PC-3 (cell line): Measurements from ENCODE around the gene SH3BGRL3. TPM values are rescaled to one million over a fixed set of nuclear protein-coding genes. Genes with fewer than 3 reads are reported as not detected.

Source experiments
- ATAC-seq: fragments of 200-7000 bp; cut with Tn5 transposase; 2 replicates; pipeline ENCODE4 v1.9.1; 2020; ENCODE audit warnings: mild to moderate bottlenecking, moderate library complexity
- BruUV-seq: library from RNA; stranded (reverse); fragments of 400-500 nt; replicated peaks from 2 replicates; lab custom pipeline; 2021; lab: Mats Ljungman, UMichigan
- CTCF ChIA-PET: fragments of 300-600 bp; sonication (Branson Sonifier 250); formaldehyde crosslinking; loops from one replicate; lab custom pipeline; 2022; ENCODE audit warnings: antibody characterized with exemption; lab: Charles Lee
- POLR2A ChIA-PET: fragments of 300-600 bp; sonication (Branson Sonifier 250); formaldehyde crosslinking; loops from one replicate; lab custom pipeline; 2022; ENCODE audit warnings: antibody characterized with exemption; ENCODE audit not compliant: unreplicated experiment; lab: Charles Lee
- DNase-seq: peaks from one replicate; pipeline ENCODE4 v3.0.0-alpha.2; 2015
- H2AFZ ChIP-seq: fragments of 300-600 bp; sonication (generic); 2 replicates; pipeline ENCODE4 v1.6.0; 2016; ENCODE audit warnings: antibody characterized with exemption, low read length
- H3F3A ChIP-seq: fragments of 300-600 bp; sonication (generic); one replicate; pipeline ENCODE4 v1.6.0; 2017; ENCODE audit warnings: antibody characterized with exemption, low read length, control low read depth, mild to moderate bottlenecking; ENCODE audit not compliant: unreplicated experiment
- H3K27ac ChIP-seq: fragments of 300-600 bp; sonication (generic); 2 replicates; pipeline ENCODE4 v1.5.1; 2016; ENCODE audit warnings: mild to moderate bottlenecking, low read length
- H3K27me3 ChIP-seq: fragments of 300-600 bp; sonication (generic); 2 replicates; pipeline ENCODE4 v1.6.1; 2016; ENCODE audit warnings: low read length, mixed read lengths
- H3K36me3 ChIP-seq: fragments of 300-600 bp; sonication (generic); 2 replicates; pipeline ENCODE4 v1.6.1; 2016; ENCODE audit warnings: low read depth, mixed run types, low read length, mixed read lengths
- H3K4me1 ChIP-seq: fragments of 300-600 bp; sonication (generic); 2 replicates; pipeline ENCODE4 v1.5.1; 2016; ENCODE audit warnings: low read length; ENCODE audit not compliant: insufficient read depth
- H3K4me2 ChIP-seq: fragments of 300-600 bp; sonication (generic); 2 replicates; pipeline ENCODE4 v1.6.0; 2016; ENCODE audit warnings: low read length
- H3K4me3 ChIP-seq: fragments of 300-600 bp; sonication (generic); 2 replicates; pipeline ENCODE4 v1.5.1; 2016; ENCODE audit warnings: mild to moderate bottlenecking, low read length, mixed read lengths
- H3K79me2 ChIP-seq: fragments of 300-600 bp; sonication (generic); 2 replicates; pipeline ENCODE4 v1.6.1; 2017; ENCODE audit warnings: low read length, mixed read lengths
- H3K9ac ChIP-seq: fragments of 300-600 bp; sonication (generic); 2 replicates; pipeline ENCODE4 v1.6.0; 2016; ENCODE audit warnings: mild to moderate bottlenecking, low read length
- H3K9me2 ChIP-seq: fragments of 300-600 bp; sonication (generic); replicated peaks from 2 replicates; pipeline ENCODE4 v1.6.1; 2016; ENCODE audit warnings: mixed run types, low read length, mixed read lengths
- H3K9me3 ChIP-seq: fragments of 300-600 bp; sonication (generic); 2 replicates; pipeline ENCODE4 v1.6.1; 2016; ENCODE audit warnings: low read length, mixed read lengths
- H4K20me1 ChIP-seq: fragments of 300-600 bp; sonication (generic); 2 replicates; pipeline ENCODE4 v1.6.1; 2016; ENCODE audit warnings: low read length, mixed read lengths
- CTCF ChIP-seq: fragments of 300-600 bp; sonication (generic); conservative IDR thresholded peaks from 2 replicates; pipeline ENCODE4 v1.5.1; 2017; ENCODE audit warnings: antibody characterized with exemption, low read depth, mild to moderate bottlenecking, low read length
- EZH2 ChIP-seq: fragments of 300-600 bp; sonication (generic); IDR thresholded peaks from one replicate; pipeline ENCODE4 v1.6.1; 2017; ENCODE audit warnings: antibody characterized with exemption, mild to moderate bottlenecking, low read length; ENCODE audit not compliant: unreplicated experiment
- EZH2phosphoT487 ChIP-seq: fragments of 300-600 bp; sonication (generic); IDR thresholded peaks from 2 replicates; pipeline ENCODE4 v1.6.1; 2018; ENCODE audit warnings: mild to moderate bottlenecking, antibody characterized with exemption, low read length, borderline replicate concordance
- intact Hi-C: fragments of 100-400 bp; cut with micrococcal nuclease; formaldehyde crosslinking; loops from 2 replicates; pipeline ENCODE4 v1.9.0; 2023
- total RNA-seq: library from RNA; depleted of rRNA; stranded (reverse); fragments of >200 nt; gene quantifications from 2 replicates; pipeline ENCODE4 v1.2.3, GENCODE V29; 2014

The SH3BGRL3 gene
- total RNA-seq, 1 experiment from 2014 or later: 181 TPM

GRCh38 chr1:26287033-26287711 is 7.3 kb downstream of the SH3BGRL3 start:
- no peaks in the 10 kb centered on the region for H3K9me2 ChIP-seq
- H3K27me3 ChIP-seq: no peaks in the 10 kb centered on the region
- no peak overlapping the region for H3K4me2 ChIP-seq
- BruUV-seq: no TSS peak
- no peaks in the 10 kb centered on the region for H3K9me3 ChIP-seq
- ATAC-seq (no peak), DNase-seq (no peak)
- no peaks in the 10 kb centered on the region for H4K20me1 ChIP-seq
- no peak for TF ChIP-seq EZH2phosphoT487
- no peak for TF ChIP-seq EZH2
- no peak for TF ChIP-seq CTCF
- ChIA-PET POLR2A (no interaction called here), CTCF (no interaction called here)
- H3K27ac ChIP-seq: no peak overlapping the region
- no peak overlapping the region for H3K4me3 ChIP-seq
- H3K36me3 ChIP-seq: no peaks in the 10 kb centered on the region
- no peak overlapping the region for H2AFZ ChIP-seq
- 0 out of 2 replicates have a peak, but pooled peaks cover 4% of the 10 kb centered on the region for H3K79me2 ChIP-seq
- intact Hi-C loops: no loop called here
- no peak overlapping the region for H3K9ac ChIP-seq
- no peaks in the 10 kb centered on the region for H3F3A ChIP-seq
- peaks cover 24% of the 10 kb centered on the region for H3K4me1 ChIP-seq

GRCh38 chr1:26287811-26288210 is 7.9 kb downstream of the SH3BGRL3 start:
- Histone ChIP-seq H3K9ac (no peak overlapping the region), H3K79me2 (no peaks in the 10 kb centered on the region), H3K4me2 (no peak overlapping the region), H4K20me1 (no peaks in the 10 kb centered on the region), H3K27ac (no peak overlapping the region), H3F3A (no peaks in the 10 kb centered on the region), H3K4me3 (no peak overlapping the region), H3K4me1 (peaks cover 19% of the 10 kb centered on the region), H3K9me2 (no peaks in the 10 kb centered on the region), H2AFZ (no peak overlapping the region), H3K27me3 (no peaks in the 10 kb centered on the region), H3K36me3 (no peaks in the 10 kb centered on the region), H3K9me3 (no peaks in the 10 kb centered on the region)
- intact Hi-C loops: no loop called here
- no peak for ATAC-seq
- no TSS peak for BruUV-seq
- no peak for DNase-seq
- ChIA-PET POLR2A (no interaction called here), CTCF (no interaction called here)
- TF ChIP-seq CTCF: no peak
- TF ChIP-seq EZH2: no peak
- TF ChIP-seq EZH2phosphoT487: no peak

- DNase-seq (no peak), ATAC-seq (no peak)
- peaks cover 16% of the 10 kb centered on the region for H3K4me1 ChIP-seq
- no peak overlapping the region for H3K27ac ChIP-seq
- POLR2A ChIA-PET: interaction anchor here (1.1 kb wide), 1 partner anchor 9 kb away, joined by 5 read pairs; the partner anchor contains the start of gene SH3BGRL3
- H3K27me3 ChIP-seq: no peaks in the 10 kb centered on the region
- H3K79me2 ChIP-seq: no peaks in the 10 kb centered on the region
- no peaks in the 10 kb centered on the region for H3K36me3 ChIP-seq
- no peaks in the 10 kb centered on the region for H3K9me2 ChIP-seq
- CTCF ChIA-PET: interaction anchor here (0.8 to 0.9 kb wide), 2 partner anchors 33 to 53 kb away, joined by 3 to 4 read pairs; no protein-coding TSS in a partner anchor
- H3F3A ChIP-seq: no peaks in the 10 kb centered on the region
- BruUV-seq: no TSS peak
- intact Hi-C loops: no loop called here
- no peak overlapping the region for H3K4me3 ChIP-seq
- TF ChIP-seq EZH2 (no peak), CTCF (no peak), EZH2phosphoT487 (no peak)
- no peak overlapping the region for H3K9ac ChIP-seq
- no peak overlapping the region for H2AFZ ChIP-seq
- no peaks in the 10 kb centered on the region for H4K20me1 ChIP-seq
- no peak overlapping the region for H3K4me2 ChIP-seq
- no peaks in the 10 kb centered on the region for H3K9me3 ChIP-seq
Observed at GRCh38 chr1:26288311-26288941, 8.5 kb downstream of the SH3BGRL3 start.
